Astrocyte (in vitro differentiated cells and primary cell): ENCODE measurements around the gene RPRD1B.

Experiments
- CTCF ChIP-seq: IDR thresholded peaks from 2 replicates; pipeline ENCODE4 v1.5.1; 2011; ENCODE audit warnings: low read depth, mild to moderate bottlenecking, inconsistent platforms, low read length, moderate library complexity; ENCODE audit not compliant: insufficient read depth
- EZH2 ChIP-seq: IDR thresholded peaks from 2 replicates; pipeline ENCODE4 v1.6.1; 2012; ENCODE audit warnings: mild to moderate bottlenecking, low read length, inconsistent platforms; ENCODE audit not compliant: insufficient read depth

GRCh38 chr20:38135651-38136420 is 102.3 kb downstream of the RPRD1B start:
- no peak for TF ChIP-seq CTCF
- TF ChIP-seq EZH2, result no peak
